ENCODE data around the gene AKAP13. TPM values are rescaled to one million over a fixed set of nuclear protein-coding genes. Genes with fewer than 3 reads are reported as not detected.

The AKAP13 gene
- polyA plus RNA-seq, 1 of the 3 experiments (the other 2 are of a cell fraction), result 8.4 TPM

- Histone ChIP-seq H4K20me1 (ENCODE audit: insufficient read depth) (peaks cover 32% of the 10 kb centered on the region), H3K4me2 (no peak overlapping the region)
- POLR2A ChIA-PET, result no interaction called here
Observed at GRCh38 chr15:85458764-85459163, 78.4 kb downstream of the AKAP13 start.

GRCh38 chr15:85462029-85462428 is 81.6 kb downstream of the AKAP13 start:
- no peak overlapping the region for H2AFZ ChIP-seq (ENCODE audit: low read depth)
- CTCF ChIA-PET, result no interaction called here
- peaks cover 21% of the 10 kb centered on the region; the same call in 1 of the 2 replicates for H4K20me1 ChIP-seq (ENCODE audit: insufficient read depth)
- no peak for TF ChIP-seq TAF1 (IDR thresholded peaks at IDR 0.05; ENCODE audit: borderline replicate concordance, low read depth, low read length)
- no peak for TF ChIP-seq ELF1 (IDR thresholded peaks at IDR 0.05)
- no peak for TF ChIP-seq EP300 (IDR thresholded peaks at IDR 0.05; ENCODE audit: borderline replicate concordance in 1 of 2, low read depth in 1 of 2, low read length in 1 of 2)
- TF ChIP-seq GABPA (IDR thresholded peaks at IDR 0.05; ENCODE audit: low read depth), result no peak
- no peak for TF ChIP-seq ZBTB33 (IDR thresholded peaks at IDR 0.05; ENCODE audit: borderline replicate concordance, low read depth)
- TF ChIP-seq POLR2AphosphoS5 (IDR thresholded peaks at IDR 0.05; ENCODE audit: low read depth, low read length), result no peak
- no peak for TF ChIP-seq YY1 (IDR thresholded peaks at IDR 0.05; ENCODE audit: low read depth)
- no peak for TF ChIP-seq MEF2A (IDR thresholded peaks at IDR 0.05; ENCODE audit: borderline replicate concordance, low read depth)
- TF ChIP-seq PBX3 (IDR thresholded peaks at IDR 0.05), result no peak
- no peak for TF ChIP-seq SMC3 (IDR thresholded peaks at IDR 0.05; ENCODE audit: low read depth, low read length)
- TF ChIP-seq EZH2phosphoT487 (IDR thresholded peaks at IDR 0.05; ENCODE audit: borderline replicate concordance, low read depth), result no peak
- TF ChIP-seq FOXM1 (IDR thresholded peaks at IDR 0.05; ENCODE audit: low read depth), result no peak
- no peak for TF ChIP-seq TCF12 (IDR thresholded peaks at IDR 0.05)
- no peak for TF ChIP-seq NRF1 (IDR thresholded peaks at IDR 0.05; ENCODE audit: low read depth, low read length)
- TF ChIP-seq RXRA (IDR thresholded peaks at IDR 0.05; ENCODE audit: borderline replicate concordance, low read depth), result no peak

More at GRCh38 chr15:85458764-85459163, 78.4 kb downstream of the AKAP13 start:
- H3K79me2 ChIP-seq (ENCODE audit: insufficient read depth), result peaks cover 78% of the 10 kb centered on the region
- no peak overlapping the region for H3K27ac ChIP-seq (ENCODE audit: low read depth in 2 of 2, low read length in 1 of 2)
- H3F3A ChIP-seq (replicated peaks; ENCODE audit: insufficient read depth), result peaks cover 2% of the 10 kb centered on the region
- H3K4me3 ChIP-seq (ENCODE audit: low read depth in 2 of 2, low read length in 1 of 2), result no peak overlapping the region
- no peak for TF ChIP-seq MAX (IDR thresholded peaks at IDR 0.05; ENCODE audit: low read depth)
- no peak for TF ChIP-seq TCF12 (IDR thresholded peaks at IDR 0.05)
- TF ChIP-seq MEF2A (IDR thresholded peaks at IDR 0.05; ENCODE audit: borderline replicate concordance, low read depth), result no peak
- TF ChIP-seq YY1 (IDR thresholded peaks at IDR 0.05; ENCODE audit: low read depth), result no peak
- no peak for TF ChIP-seq RFX5 (IDR thresholded peaks at IDR 0.05; ENCODE audit: low read length)
- no peak for TF ChIP-seq REST (IDR thresholded peaks at IDR 0.05; ENCODE audit: low read depth, low read length)
- no peak for TF ChIP-seq ELF1 (IDR thresholded peaks at IDR 0.05)
- no peaks in the 10 kb centered on the region for H3K36me3 ChIP-seq (replicated peaks in 1 of 2; ENCODE audit: control insufficient read depth in 1 of 2, insufficient read depth in 2 of 2, low read length in 1 of 2)
- H3K9ac ChIP-seq, result no peak overlapping the region
- no peak for DNase-seq
- 85% methylated on average over 2 of the region's 2 CpGs for WGBS (ENCODE audit: low lambda C conversion rate)
- no peak overlapping the region for H2AFZ ChIP-seq (ENCODE audit: low read depth)
- CTCF ChIA-PET, result interaction anchor here (1.7 kb wide), 1 partner anchor 14 kb away, joined by 4 read pairs; no protein-coding TSS in a partner anchor
- H3K9me2 ChIP-seq, result no peaks in the 10 kb centered on the region
- H3K4me1 ChIP-seq (ENCODE audit: control insufficient read depth in 1 of 2, insufficient read depth in 2 of 2, low read depth in 1 of 2, low read length in 1 of 2), result peaks cover 0 to 3% of the 10 kb centered on the region in 2 experiments; a peak in 2 of 4 replicates
- no peaks in the 10 kb centered on the region for H3K27me3 ChIP-seq (ENCODE audit: insufficient read depth)
- no peaks in the 10 kb centered on the region for H3K9me3 ChIP-seq

More at GRCh38 chr15:85462029-85462428, 81.6 kb downstream of the AKAP13 start:
- POLR2A ChIA-PET, result no interaction called here
- Histone ChIP-seq H3K9me2 (no peaks in the 10 kb centered on the region), H3K79me2 (ENCODE audit: insufficient read depth) (peaks cover 79% of the 10 kb centered on the region), H3K4me3 (ENCODE audit: low read depth in 2 of 2, low read length in 1 of 2) (no peak overlapping the region), H3F3A (replicated peaks; ENCODE audit: insufficient read depth) (peaks cover 2% of the 10 kb centered on the region), H3K4me1 (ENCODE audit: control insufficient read depth in 1 of 2, insufficient read depth in 2 of 2, low read depth in 1 of 2, low read length in 1 of 2) (peaks cover 0 to 5% of the 10 kb centered on the region in 2 experiments; a peak in 2 of 4 replicates), H3K4me2 (no peak overlapping the region), H3K36me3 (replicated peaks in 1 of 2; ENCODE audit: control insufficient read depth in 1 of 2, insufficient read depth in 2 of 2, low read length in 1 of 2) (no peaks in the 10 kb centered on the region), H3K27me3 (ENCODE audit: insufficient read depth) (no peaks in the 10 kb centered on the region), H3K9me3 (no peaks in the 10 kb centered on the region), H3K27ac (ENCODE audit: low read depth in 2 of 2, low read length in 1 of 2) (no peak overlapping the region), H3K9ac (no peak overlapping the region)
- no peak for DNase-seq

Data from SK-N-SH (cell line).